ENCODE data around the gene NRXN2.

The NRXN2 gene

GRCh38 chr11:64736654-64737053, 13.7 kb upstream of the NRXN2 start:
- no peak overlapping the region for H3K27ac ChIP-seq (ENCODE audit: low read length)
- TF ChIP-seq CTCF (IDR thresholded peaks at IDR 0.05; ENCODE audit: low read length) = no peak
- TF ChIP-seq EZH2phosphoT487 (IDR thresholded peaks at IDR 0.05; ENCODE audit: low read length) = no peak
- TF ChIP-seq EZH2 (optimal IDR thresholded peaks at IDR 0.05; ENCODE audit: low read depth, low read length) = no peak
- H3K9me3 ChIP-seq (replicated peaks; ENCODE audit: insufficient read depth, low read length) = no peaks in the 10 kb centered on the region
- H3K36me3 ChIP-seq (replicated peaks; ENCODE audit: insufficient read depth, low read length) = no peaks in the 10 kb centered on the region
- H3K4me2 ChIP-seq (ENCODE audit: low read depth, low read length) = no peak overlapping the region
- H3K79me2 ChIP-seq (ENCODE audit: low read length) = no peaks in the 10 kb centered on the region
- no peak overlapping the region for H3K9ac ChIP-seq (ENCODE audit: low read length)
- H3K27me3 ChIP-seq (replicated peaks; ENCODE audit: insufficient read depth, low read length) = peaks cover 91% of the 10 kb centered on the region
- no peak overlapping the region for H2AFZ ChIP-seq (ENCODE audit: low read length)
- no peaks in the 10 kb centered on the region for H3K4me1 ChIP-seq (ENCODE audit: low read length)
- H3F3A ChIP-seq (ENCODE audit: insufficient read depth, low read length) = no peaks in the 10 kb centered on the region
- H3K4me3 ChIP-seq (ENCODE audit: low read length) = no peak overlapping the region
- no peaks in the 10 kb centered on the region for H3K9me2 ChIP-seq (replicated peaks; ENCODE audit: insufficient read depth, low read length)
- no peaks in the 10 kb centered on the region for H4K20me1 ChIP-seq (ENCODE audit: insufficient read depth, low read length)
- no peak for DNase-seq

- DNase-seq = no peak
- no peak overlapping the region for H2AFZ ChIP-seq (ENCODE audit: low read length)
- H3K9me3 ChIP-seq (replicated peaks; ENCODE audit: insufficient read depth, low read length) = no peaks in the 10 kb centered on the region
- H3K9me2 ChIP-seq (replicated peaks; ENCODE audit: insufficient read depth, low read length) = no peaks in the 10 kb centered on the region
- no peaks in the 10 kb centered on the region for H3K36me3 ChIP-seq (replicated peaks; ENCODE audit: insufficient read depth, low read length)
- no peak overlapping the region for H3K27ac ChIP-seq (ENCODE audit: low read length)
- H3K4me1 ChIP-seq (ENCODE audit: low read length) = no peaks in the 10 kb centered on the region
- no peaks in the 10 kb centered on the region for H4K20me1 ChIP-seq (ENCODE audit: insufficient read depth, low read length)
- peaks cover 91% of the 10 kb centered on the region for H3K27me3 ChIP-seq (replicated peaks; ENCODE audit: insufficient read depth, low read length)
- H3K4me2 ChIP-seq (ENCODE audit: low read depth, low read length) = no peak overlapping the region
- no peak for TF ChIP-seq EZH2 (optimal IDR thresholded peaks at IDR 0.05; ENCODE audit: low read depth, low read length)
- no peak for TF ChIP-seq CTCF (IDR thresholded peaks at IDR 0.05; ENCODE audit: low read length)
- TF ChIP-seq EZH2phosphoT487 (IDR thresholded peaks at IDR 0.05; ENCODE audit: low read length) = no peak
- no peak overlapping the region for H3K9ac ChIP-seq (ENCODE audit: low read length)
- H3K4me3 ChIP-seq (ENCODE audit: low read length) = no peak overlapping the region
- H3F3A ChIP-seq (ENCODE audit: insufficient read depth, low read length) = no peaks in the 10 kb centered on the region
- no peaks in the 10 kb centered on the region for H3K79me2 ChIP-seq (ENCODE audit: low read length)
Measured at GRCh38 chr11:64735725-64736259, 12.8 kb upstream of the NRXN2 start.

GRCh38 chr11:64734811-64735724, 12.1 kb upstream of the NRXN2 start:
- no peak for TF ChIP-seq EZH2phosphoT487 (IDR thresholded peaks at IDR 0.05; ENCODE audit: low read length)
- TF ChIP-seq EZH2 (optimal IDR thresholded peaks at IDR 0.05; ENCODE audit: low read depth, low read length) = no peak

More at GRCh38 chr11:64734811-64735724, 12.1 kb upstream of the NRXN2 start:
- H4K20me1 ChIP-seq (ENCODE audit: insufficient read depth, low read length) = no peaks in the 10 kb centered on the region
- no peaks in the 10 kb centered on the region for H3K36me3 ChIP-seq (replicated peaks; ENCODE audit: insufficient read depth, low read length)
- no peak overlapping the region for H3K27ac ChIP-seq (ENCODE audit: low read length)
- H3K4me2 ChIP-seq (ENCODE audit: low read depth, low read length) = no peak overlapping the region
- H3F3A ChIP-seq (ENCODE audit: insufficient read depth, low read length) = no peaks in the 10 kb centered on the region
- no peaks in the 10 kb centered on the region for H3K4me1 ChIP-seq (ENCODE audit: low read length)
- H3K9me2 ChIP-seq (replicated peaks; ENCODE audit: insufficient read depth, low read length) = no peaks in the 10 kb centered on the region
- H3K9me3 ChIP-seq (replicated peaks; ENCODE audit: insufficient read depth, low read length) = no peaks in the 10 kb centered on the region
- peaks cover 91% of the 10 kb centered on the region for H3K27me3 ChIP-seq (replicated peaks; ENCODE audit: insufficient read depth, low read length)
- no peak overlapping the region for H3K9ac ChIP-seq (ENCODE audit: low read length)
- no peak overlapping the region for H2AFZ ChIP-seq (ENCODE audit: low read length)
- H3K79me2 ChIP-seq (ENCODE audit: low read length) = no peaks in the 10 kb centered on the region
- DNase-seq = no peak
- no peak overlapping the region for H3K4me3 ChIP-seq (ENCODE audit: low read length)

Measured in MM.1S (cell line).